Stimulated activated CD4-positive, alpha-beta T cell treated with anti-CD3 and anti-CD28 coated beads, Interleukin-15, amount 100 ng/mL, for 24 hours (primary cell): ENCODE results near the gene RPAIN.
"Not testable (repeated sequence)": the region's sequence is repeated elsewhere in the genome, so short reads cannot be mapped to it uniquely, and the experiment has no call there.

Source experiments
- DNase-seq: peaks from one replicate; pipeline ENCODE4 v3.0.0-alpha.2; 2020

Gene RPAIN

GRCh38 chr17:5430413-5430999 lies 10.5 kb downstream of the RPAIN start:
- DNase-seq, result no peak

DNA sequence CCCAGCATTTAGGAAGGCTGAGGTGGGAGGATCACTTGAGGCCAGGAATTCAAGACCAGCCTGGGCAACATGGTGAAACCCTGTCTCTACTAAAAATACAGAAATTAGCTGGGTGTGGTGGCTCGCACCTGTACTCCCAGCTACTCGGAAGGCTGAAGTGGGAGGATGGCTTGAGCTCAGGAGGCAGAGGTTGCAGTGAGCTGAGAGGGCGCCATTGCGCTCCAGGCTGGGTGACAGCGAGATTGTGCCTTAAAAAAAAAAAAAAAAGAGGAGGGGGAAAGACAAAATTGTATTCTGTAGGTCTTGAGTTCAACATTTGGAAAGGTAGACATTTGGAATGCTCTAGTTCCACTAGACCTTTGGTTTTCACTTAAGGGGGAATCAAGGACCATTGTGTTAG lies 11.3 kb downstream of the RPAIN start:
- not testable (repeated sequence) for DNase-seq

DNA sequence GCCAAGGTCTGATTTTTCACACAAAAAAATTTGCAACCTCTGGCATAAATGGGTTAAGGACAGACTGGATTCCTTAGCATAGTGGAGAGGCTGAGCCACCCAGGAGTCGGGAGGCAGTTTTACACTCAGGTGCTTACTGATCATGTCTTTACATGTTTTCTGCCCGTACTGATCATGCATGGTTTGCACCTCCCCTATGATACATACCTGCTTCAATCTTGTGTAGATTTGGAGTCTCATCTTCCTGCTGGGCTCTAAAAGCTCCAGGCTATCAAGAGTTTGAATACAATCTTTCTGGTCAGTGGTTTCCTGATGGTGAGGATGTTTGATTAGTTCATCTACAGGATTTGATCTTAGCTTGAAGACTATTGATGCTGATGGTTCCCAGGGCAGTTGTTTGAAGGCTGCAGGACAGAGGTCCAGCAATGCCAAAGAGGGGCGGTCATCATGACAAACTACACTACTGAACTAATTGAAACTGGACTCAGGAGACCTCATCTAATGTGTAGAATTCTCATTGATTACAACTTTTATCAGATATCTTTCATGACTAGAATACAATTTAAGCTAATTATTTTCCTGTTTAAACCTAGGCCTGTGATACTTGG lies 12.1 kb downstream of the RPAIN start:
- DNase-seq, result no peak

DNA sequence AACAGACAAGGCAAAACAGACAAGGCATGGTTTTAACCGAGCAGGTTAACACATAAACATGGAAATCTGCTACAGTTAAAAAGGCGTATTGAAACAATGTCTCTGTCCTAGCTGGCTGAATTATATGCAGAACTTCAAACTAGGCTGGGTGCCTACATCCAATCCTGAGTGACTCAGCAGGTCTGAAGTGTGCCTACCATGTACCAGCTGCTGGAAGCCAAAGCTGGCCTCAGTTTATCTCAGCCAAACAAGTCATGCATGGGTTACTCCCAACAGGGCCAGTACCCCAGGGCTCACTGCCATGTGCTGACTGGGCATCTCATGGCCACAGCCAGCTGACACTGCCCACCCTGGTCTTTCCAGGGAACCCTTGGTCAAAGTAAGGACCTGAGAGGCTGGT lies 15.0 kb downstream of the RPAIN start:
- DNase-seq, result no peak

- DNase-seq, result not testable (repeated sequence)
Observed at GRCh38 chr17:5435781-5436315, 15.9 kb downstream of the RPAIN start.

- DNase-seq, result no peak
Observed at GRCh38 chr17:5437721-5438317, 17.8 kb downstream of the RPAIN start.

GRCh38 chr17:5438716-5439445 lies 18.9 kb downstream of the RPAIN start, which contains the start of gene C1QBP:
Gene C1QBP, minus strand, starts transcription at chr17:5439155. Its CDS starts 82 bp downstream, at chr17:5439073.
- peak; percentile 92 for DNase-seq

DNA sequence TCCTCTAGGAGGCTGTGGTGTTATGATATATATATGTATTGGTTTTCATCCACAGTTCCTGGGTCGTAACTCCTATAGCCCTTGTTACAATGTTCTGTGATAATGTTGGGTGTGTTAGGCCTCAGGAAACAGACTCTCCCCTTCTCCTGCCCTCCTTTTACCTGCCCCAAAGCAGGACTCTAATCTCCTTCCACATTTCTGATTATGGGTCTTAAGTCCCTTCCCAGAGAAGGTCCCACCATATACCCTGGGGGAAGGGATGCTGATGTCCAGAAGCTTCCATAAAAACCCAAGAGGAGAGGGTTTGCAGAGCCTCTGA lies 19.4 kb downstream of the RPAIN start:
- DNase-seq, result no peak

GRCh38 chr17:5443728-5444127 lies 23.7 kb downstream of the RPAIN start:
- DNase-seq, result no peak

GRCh38 chr17:5444209-5444608 lies 24.2 kb downstream of the RPAIN start:
- DNase-seq, result no peak

DNA sequence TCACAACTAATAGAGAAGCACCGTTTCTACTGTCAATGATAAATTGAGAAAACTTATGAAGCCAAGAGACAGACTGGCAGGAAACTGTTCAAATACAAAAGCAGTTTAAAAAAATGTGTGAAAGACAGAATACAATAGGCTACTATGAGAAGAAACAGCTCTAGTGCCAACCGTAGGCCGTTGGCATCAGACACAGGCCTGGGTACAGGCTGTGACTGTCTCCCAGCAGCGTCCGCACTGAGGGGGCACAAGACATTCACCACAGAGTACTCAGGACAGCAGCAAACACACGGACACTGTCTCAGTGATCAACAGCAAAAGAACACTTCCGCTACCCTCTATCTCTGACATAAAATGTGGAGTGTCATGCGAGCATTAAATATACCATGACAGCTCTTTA lies 26.8 kb downstream of the RPAIN start:
- DNase-seq, result no peak

- no peak for DNase-seq
Observed at GRCh38 chr17:5464717-5465507, 44.9 kb downstream of the RPAIN start.

DNA sequence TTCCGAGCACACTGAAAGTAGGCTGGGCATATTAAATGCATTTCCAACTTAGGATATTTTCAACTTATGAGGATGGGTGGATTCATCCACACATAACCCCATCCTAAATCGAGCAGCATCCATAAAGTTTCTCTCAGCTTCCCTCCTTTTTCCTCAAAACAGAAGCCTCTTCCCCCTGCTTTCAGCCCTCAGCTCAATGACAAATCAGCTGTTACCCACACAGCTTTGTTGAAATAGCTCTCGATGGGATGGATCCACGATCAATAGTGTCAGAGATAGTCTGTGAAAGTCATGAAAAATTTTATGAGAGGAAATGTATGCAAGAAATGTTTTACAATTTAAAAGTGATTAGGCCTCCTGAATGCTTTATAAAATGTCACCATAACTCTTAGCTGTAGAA lies 46.3 kb downstream of the RPAIN start:
- DNase-seq, result no peak

GRCh38 chr17:5467416-5467815 lies 47.4 kb downstream of the RPAIN start:
- no peak for DNase-seq

- DNase-seq, result peak; percentile 36
Observed at GRCh38 chr17:5468075-5468473, 48.1 kb downstream of the RPAIN start.

- DNase-seq, result no peak
Observed at GRCh38 chr17:5472511-5472910, 52.5 kb downstream of the RPAIN start.

GRCh38 chr17:5473906-5474305 lies 53.9 kb downstream of the RPAIN start:
- no peak for DNase-seq

GRCh38 chr17:5478992-5479391 lies 59.0 kb downstream of the RPAIN start:
- no peak for DNase-seq

DNA sequence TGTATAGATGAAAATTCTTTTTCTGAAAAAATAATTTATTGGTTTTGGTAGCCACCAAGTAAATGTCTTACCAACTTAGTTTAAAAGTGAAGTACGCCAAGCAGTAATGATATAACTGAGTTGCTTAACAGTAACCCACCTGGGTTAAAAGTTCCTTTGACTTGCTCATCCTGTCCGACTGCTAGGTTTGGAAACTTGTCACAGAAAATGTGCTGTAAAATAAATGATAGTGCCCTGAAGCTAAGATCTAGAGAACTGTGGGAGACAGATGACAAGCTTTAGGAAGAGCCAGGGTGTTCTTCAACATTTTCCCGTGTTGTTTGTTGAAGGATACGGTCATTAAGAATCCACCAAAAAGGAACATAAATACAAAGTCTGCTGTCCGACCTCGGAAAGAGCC lies 61.0 kb downstream of the RPAIN start:
- no peak for DNase-seq

DNA sequence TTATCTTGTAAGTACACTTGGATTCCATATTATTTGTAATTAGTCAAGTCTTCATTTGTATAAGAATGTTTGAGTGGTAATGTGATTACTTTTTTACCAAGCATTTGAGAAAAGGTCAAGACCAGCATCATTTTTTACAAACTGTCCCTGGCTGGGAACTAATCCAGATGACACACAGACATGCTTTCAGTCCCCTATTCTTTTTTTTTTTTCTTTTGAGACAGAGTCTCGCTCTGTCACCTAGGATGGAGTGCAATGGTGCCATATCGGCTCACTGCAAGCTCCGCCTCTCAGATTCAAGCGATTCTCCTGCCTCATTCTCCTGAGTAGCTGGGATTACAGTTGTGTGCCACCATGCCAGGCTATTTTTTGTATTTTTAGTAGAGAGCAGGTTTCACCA lies 61.5 kb downstream of the RPAIN start:
- no peak for DNase-seq
